Uterus (tissue), 4 donors: ENCODE data around the gene HEY2. TPM values are rescaled to one million over a fixed set of nuclear protein-coding genes. Genes with fewer than 3 reads are reported as not detected.

Source experiments
- DNase-seq, 2 donors: peaks; one replicate each; pipeline ENCODE4 v3.0.0-alpha.2; 2019 to 2020
- H3K27ac ChIP-seq, 2 donors: fragments of 200-600 bp; sonication (generic); 1 replicate in 1 of 2; 2 replicates in 1 of 2; pipeline ENCODE4 v1.5.1; 2016 to 2018
- H3K27me3 ChIP-seq, 2 donors: fragments of 200-600 bp; sonication (generic); one replicate each; pipeline ENCODE4 v1.5.1; 2018 to 2019; ENCODE audit warnings: control low read depth in 1 of 2
- H3K36me3 ChIP-seq, 2 donors: fragments of 200-600 bp; sonication (generic); one replicate each; pipeline ENCODE4 v1.5.1; 2019; ENCODE audit warnings: control low read depth in 1 of 2
- H3K4me1 ChIP-seq, 2 donors: fragments of 200-600 bp; sonication (generic); one replicate each; pipeline ENCODE4 v1.5.1; 2018 to 2019; ENCODE audit warnings: control low read depth in 1 of 2
- H3K4me3 ChIP-seq, 2 donors: fragments of 200-600 bp; sonication (generic); 1 replicate in 1 of 2; 2 replicates in 1 of 2; pipeline ENCODE4 v1.5.1; 2018 to 2019; ENCODE audit warnings: mild to moderate bottlenecking in 1 of 2
- H3K9me3 ChIP-seq, 2 donors: fragments of 200-600 bp; sonication (generic); one replicate each; pipeline ENCODE4 v1.5.1; 2019; ENCODE audit warnings: control low read depth in 1 of 2
- POLR2A ChIP-seq, 2 donors: fragments of 450-650 bp; IDR thresholded peaks; one replicate each; pipeline ENCODE4 v1.6.1; 2016; ENCODE audit warnings: antibody characterized with exemption in 2 of 2, mild to moderate bottlenecking in 1 of 2, moderate library complexity in 1 of 2
- intact Hi-C: fragments of 100-400 bp; cut with DNase I; formaldehyde crosslinking; loops from one replicate; pipeline ENCODE4 v1.15.1; 2023; ENCODE audit warnings: low total_unique reads
- total RNA-seq, 4 donors: library from RNA; depleted of rRNA in 3 of 4; stranded (reverse); fragments of >200 nt in 3 of 4; gene quantifications; one replicate each; pipeline versions ENCODE4 v1.1.0 to v1.2.4, GENCODE V29; 2014 to 2023
- TF ChIP-seq, protein P1 (sequence below), 4 experiments: fragments of 200-600 bp in 2 of 4; fragments of 450-650 bp in 2 of 4; sonication (generic) in 2 of 4; IDR thresholded peaks; one replicate each; pipeline ENCODE4 v1.5.1; 2016 to 2019; ENCODE audit warnings: antibody characterized with exemption in 4 of 4, mild to moderate bottlenecking in 2 of 4, moderate library complexity in 1 of 4
- donor health status: DM: yes; HTN: yes; CAD: no.

HEY2 gene
- total RNA-seq, 4 donors from 2014 or later = under 0.01 to 9.3 (median 6.9) TPM

DNA sequence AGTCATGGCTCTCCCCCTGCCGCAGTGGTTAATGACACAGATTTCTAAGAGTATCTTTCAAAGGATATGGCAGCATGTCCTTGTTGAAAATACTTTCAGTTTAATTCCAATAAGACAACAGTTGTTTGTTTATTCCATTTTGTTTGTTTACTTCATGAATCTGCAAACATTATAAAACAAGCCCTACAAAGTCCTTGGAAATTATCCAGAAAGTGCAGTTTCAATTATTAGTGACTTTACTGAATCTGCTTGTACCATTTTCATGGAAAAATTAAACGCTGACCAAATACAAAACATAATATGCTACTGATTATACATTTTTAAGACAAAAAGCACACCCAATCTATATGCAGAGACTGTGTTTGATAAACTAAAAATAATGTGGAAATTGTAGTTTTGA lies 3.3 kb downstream of the HEY2 start:
- no peaks in the 10 kb centered on the region for H3K4me1 ChIP-seq
- no peak for TF ChIP-seq POLR2A (IDR thresholded peaks at IDR 0.05)
- TF ChIP-seq, protein P1, sequence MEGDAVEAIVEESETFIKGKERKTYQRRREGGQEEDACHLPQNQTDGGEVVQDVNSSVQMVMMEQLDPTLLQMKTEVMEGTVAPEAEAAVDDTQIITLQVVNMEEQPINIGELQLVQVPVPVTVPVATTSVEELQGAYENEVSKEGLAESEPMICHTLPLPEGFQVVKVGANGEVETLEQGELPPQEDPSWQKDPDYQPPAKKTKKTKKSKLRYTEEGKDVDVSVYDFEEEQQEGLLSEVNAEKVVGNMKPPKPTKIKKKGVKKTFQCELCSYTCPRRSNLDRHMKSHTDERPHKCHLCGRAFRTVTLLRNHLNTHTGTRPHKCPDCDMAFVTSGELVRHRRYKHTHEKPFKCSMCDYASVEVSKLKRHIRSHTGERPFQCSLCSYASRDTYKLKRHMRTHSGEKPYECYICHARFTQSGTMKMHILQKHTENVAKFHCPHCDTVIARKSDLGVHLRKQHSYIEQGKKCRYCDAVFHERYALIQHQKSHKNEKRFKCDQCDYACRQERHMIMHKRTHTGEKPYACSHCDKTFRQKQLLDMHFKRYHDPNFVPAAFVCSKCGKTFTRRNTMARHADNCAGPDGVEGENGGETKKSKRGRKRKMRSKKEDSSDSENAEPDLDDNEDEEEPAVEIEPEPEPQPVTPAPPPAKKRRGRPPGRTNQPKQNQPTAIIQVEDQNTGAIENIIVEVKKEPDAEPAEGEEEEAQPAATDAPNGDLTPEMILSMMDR (IDR thresholded peaks at IDR 0.05) = no peak
- intact Hi-C loops = no loop called here
- no peaks in the 10 kb centered on the region for H3K36me3 ChIP-seq
- H3K9me3 ChIP-seq = no peaks in the 10 kb centered on the region
- H3K27me3 ChIP-seq = peaks cover 3 to 24% of the 10 kb centered on the region in 2 donors
- no peak overlapping the region for H3K4me3 ChIP-seq
- DNase-seq = no peak
- H3K27ac ChIP-seq = peak overlapping the region in 1 of 2 donors; percentile 18

DNA sequence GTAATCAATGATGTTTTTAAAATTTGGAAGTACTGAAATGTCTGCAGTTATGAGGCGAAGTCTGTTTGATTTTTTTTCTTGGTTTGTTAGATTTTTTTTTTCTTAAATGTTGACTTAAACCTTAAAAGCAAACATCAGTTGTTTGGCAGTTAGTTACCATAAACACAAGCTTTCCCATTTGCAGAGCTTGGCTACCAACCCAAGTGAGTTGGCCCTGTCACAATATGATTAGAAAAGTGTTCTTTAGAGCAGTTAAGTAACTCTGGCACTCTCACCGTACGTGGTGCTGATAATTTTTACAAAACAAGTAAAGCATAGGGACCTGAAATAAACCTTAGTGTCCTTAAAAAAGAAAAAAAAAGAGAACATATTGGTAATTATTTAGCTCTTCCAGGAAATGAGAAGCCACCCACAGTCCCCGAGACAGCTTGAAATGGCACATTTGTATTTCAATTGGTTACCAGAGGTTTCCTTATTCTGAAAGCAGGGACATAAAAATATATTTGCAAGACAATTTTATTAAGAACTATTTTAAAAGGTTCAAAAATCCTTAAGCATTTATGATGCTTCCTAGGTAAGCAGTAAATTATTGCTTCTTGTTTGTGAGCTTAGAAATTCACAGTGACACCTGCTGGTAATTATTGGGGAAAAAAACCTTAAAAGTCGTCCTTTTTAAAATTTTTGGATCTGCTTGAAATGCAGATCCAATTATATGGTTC lies 3.9 kb downstream of the HEY2 start:
- H3K36me3 ChIP-seq = no peaks in the 10 kb centered on the region
- no peaks in the 10 kb centered on the region for H3K9me3 ChIP-seq
- peaks cover 3 to 24% of the 10 kb centered on the region in 2 donors for H3K27me3 ChIP-seq
- intact Hi-C loops = no loop called here
- no peak overlapping the region for H3K27ac ChIP-seq
- H3K4me3 ChIP-seq = no peak overlapping the region
- TF ChIP-seq POLR2A (IDR thresholded peaks at IDR 0.05) = no peak
- TF ChIP-seq, protein P1 (IDR thresholded peaks at IDR 0.05) = peak in 2 of 4 experiments; percentile 12 to 22
- no peak for DNase-seq
- no peaks in the 10 kb centered on the region for H3K4me1 ChIP-seq

DNA sequence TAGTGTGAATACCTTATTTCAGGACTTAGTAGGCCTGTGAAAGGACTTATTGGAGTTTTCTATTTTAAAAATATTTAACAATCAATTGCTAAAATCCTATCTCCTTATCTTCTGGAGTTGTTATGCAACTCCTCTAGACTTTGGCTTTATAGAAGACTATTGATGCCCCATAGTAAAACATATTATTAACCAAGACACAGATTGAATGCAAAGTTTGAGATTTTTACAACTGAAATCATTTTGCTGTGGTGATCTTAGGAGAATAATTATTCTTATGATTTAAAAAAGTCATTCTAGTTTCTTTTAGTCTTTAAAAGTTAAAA lies 4.5 kb downstream of the HEY2 start:
- Histone ChIP-seq H3K27ac (no peak overlapping the region), H3K36me3 (no peaks in the 10 kb centered on the region), H3K27me3 (peaks cover 3 to 24% of the 10 kb centered on the region in 2 donors), H3K9me3 (no peaks in the 10 kb centered on the region), H3K4me3 (no peak overlapping the region), H3K4me1 (no peaks in the 10 kb centered on the region)
- intact Hi-C loops = no loop called here
- no peak for TF ChIP-seq POLR2A (IDR thresholded peaks at IDR 0.05)
- TF ChIP-seq, protein P1 (IDR thresholded peaks at IDR 0.05) = no peak
- no peak for DNase-seq

DNA sequence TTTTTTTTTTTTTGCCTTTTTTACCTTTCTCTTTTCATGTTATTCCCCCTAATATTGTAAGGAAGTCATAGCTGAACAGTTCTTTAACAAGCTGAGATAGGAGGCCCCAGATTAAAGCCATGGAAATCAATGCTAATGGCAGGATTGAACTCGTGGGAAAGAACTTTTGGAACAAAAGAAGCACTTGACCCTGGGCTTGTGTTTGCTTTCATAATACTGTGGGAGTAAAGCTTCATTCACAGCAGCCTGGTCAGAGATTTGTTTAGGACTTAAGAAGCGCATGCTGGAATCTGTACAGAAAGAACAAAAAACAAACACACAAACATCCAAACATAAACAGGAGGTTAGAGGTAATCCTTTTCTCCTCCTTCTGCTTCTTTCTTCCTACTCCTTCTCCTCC lies 5.1 kb downstream of the HEY2 start:
- no peak for DNase-seq
- Histone ChIP-seq H3K9me3 (no peaks in the 10 kb centered on the region), H3K27ac (no peak overlapping the region), H3K27me3 (peaks cover 3 to 24% of the 10 kb centered on the region in 2 donors), H3K4me3 (no peak overlapping the region), H3K4me1 (no peaks in the 10 kb centered on the region), H3K36me3 (no peaks in the 10 kb centered on the region)
- intact Hi-C loops = no loop called here
- TF ChIP-seq, protein P1 (IDR thresholded peaks at IDR 0.05) = no peak
- TF ChIP-seq POLR2A (IDR thresholded peaks at IDR 0.05) = no peak

DNA sequence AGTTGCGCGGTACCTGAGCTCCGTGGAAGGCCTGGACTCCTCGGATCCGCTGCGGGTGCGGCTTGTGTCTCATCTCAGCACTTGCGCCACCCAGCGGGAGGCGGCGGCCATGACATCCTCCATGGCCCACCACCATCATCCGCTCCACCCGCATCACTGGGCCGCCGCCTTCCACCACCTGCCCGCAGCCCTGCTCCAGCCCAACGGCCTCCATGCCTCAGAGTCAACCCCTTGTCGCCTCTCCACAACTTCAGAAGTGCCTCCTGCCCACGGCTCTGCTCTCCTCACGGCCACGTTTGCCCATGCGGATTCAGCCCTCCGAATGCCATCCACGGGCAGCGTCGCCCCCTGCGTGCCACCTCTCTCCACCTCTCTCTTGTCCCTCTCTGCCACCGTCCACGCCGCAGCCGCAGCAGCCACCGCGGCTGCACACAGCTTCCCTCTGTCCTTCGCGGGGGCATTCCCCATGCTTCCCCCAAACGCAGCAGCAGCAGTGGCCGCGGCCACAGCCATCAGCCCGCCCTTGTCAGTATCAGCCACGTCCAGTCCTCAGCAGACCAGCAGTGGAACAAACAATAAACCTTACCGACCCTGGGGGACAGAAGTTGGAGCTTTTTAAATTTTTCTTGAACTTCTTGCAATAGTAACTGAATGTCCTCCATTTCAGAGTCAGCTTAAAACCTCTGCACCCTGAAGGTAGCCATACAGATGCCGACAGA lies 9.9 kb downstream of the HEY2 start:
- no peaks in the 10 kb centered on the region for H3K4me1 ChIP-seq

More for the DNA sequence above, 9.9 kb downstream of the HEY2 start:
- Histone ChIP-seq H3K4me3 (no peak overlapping the region), H3K9me3 (no peaks in the 10 kb centered on the region), H3K27ac (no peak overlapping the region), H3K36me3 (no peaks in the 10 kb centered on the region), H3K27me3 (no peaks in the 10 kb centered on the region)
- intact Hi-C loops = no loop called here
- no peak for TF ChIP-seq POLR2A (IDR thresholded peaks at IDR 0.05)
- TF ChIP-seq, protein P1 (IDR thresholded peaks at IDR 0.05) = no peak
- DNase-seq = no peak
